WTC11 (cell line): ENCODE results near the gene DAB1.

ENCODE experiments used
- JUN ChIP-seq: sonication (generic); formaldehyde crosslinking; IDR thresholded peaks from 2 replicates; pipeline ENCODE4 v1.8.0; 2023; ENCODE audit warnings: mild to moderate bottlenecking, missing genetic modification reagents
- KAT7 ChIP-seq: sonication (generic); formaldehyde crosslinking; IDR thresholded peaks from 2 replicates; pipeline ENCODE4 v1.8.1; 2023; ENCODE audit warnings: missing genetic modification reagents, mild to moderate bottlenecking, borderline replicate concordance
- RELA ChIP-seq: sonication (generic); formaldehyde crosslinking; IDR thresholded peaks from 2 replicates; pipeline ENCODE4 v1.8.1; 2022; ENCODE audit warnings: missing genetic modification reagents, mild to moderate bottlenecking, borderline replicate concordance
- SP1 ChIP-seq: sonication (generic); formaldehyde crosslinking; conservative IDR thresholded peaks from 2 replicates; pipeline ENCODE4 v1.8.1; 2022; ENCODE audit warnings: missing genetic modification reagents
- TCF7 ChIP-seq: sonication (generic); formaldehyde crosslinking; IDR thresholded peaks from 2 replicates; pipeline ENCODE4 v1.8.0; 2022; ENCODE audit warnings: mild to moderate bottlenecking, low read depth, missing genetic modification reagents, moderate library complexity
- TF ChIP-seq, protein P1 (sequence below): fragments of 200-600 bp; IDR thresholded peaks from 2 replicates; pipeline ENCODE4 v1.8.0; 2022; ENCODE audit warnings: antibody characterized with exemption
- TF ChIP-seq, protein P2 (sequence below): sonication (generic); formaldehyde crosslinking; IDR thresholded peaks from 2 replicates; pipeline ENCODE4 v1.8.1; 2023; ENCODE audit warnings: mild to moderate bottlenecking, missing genetic modification reagents, moderate library complexity

DNA sequence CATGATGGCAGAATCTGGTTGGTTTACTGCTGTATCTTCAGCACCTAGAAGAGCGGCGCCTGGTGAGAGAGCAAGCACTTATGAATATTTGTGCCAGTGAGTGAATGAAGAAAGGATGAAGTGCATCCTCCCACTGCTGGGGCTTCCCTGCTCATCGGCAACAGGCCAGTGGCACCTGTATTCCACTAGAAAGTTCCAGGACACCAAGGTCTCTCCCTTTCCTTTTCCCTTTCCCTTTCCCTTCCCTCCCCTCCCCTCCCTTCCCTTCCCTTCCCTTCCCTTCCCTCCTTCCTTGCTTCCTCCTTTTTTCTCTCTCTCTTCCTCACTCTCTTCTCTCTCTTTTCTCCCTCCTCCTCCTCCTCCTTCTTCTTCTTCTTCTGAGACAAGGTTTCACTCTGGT, 86.2 kb downstream of the DAB1 start:
- no peak for TF ChIP-seq SP1 (CRISPR knock-in tag)
- TF ChIP-seq, protein P1, sequence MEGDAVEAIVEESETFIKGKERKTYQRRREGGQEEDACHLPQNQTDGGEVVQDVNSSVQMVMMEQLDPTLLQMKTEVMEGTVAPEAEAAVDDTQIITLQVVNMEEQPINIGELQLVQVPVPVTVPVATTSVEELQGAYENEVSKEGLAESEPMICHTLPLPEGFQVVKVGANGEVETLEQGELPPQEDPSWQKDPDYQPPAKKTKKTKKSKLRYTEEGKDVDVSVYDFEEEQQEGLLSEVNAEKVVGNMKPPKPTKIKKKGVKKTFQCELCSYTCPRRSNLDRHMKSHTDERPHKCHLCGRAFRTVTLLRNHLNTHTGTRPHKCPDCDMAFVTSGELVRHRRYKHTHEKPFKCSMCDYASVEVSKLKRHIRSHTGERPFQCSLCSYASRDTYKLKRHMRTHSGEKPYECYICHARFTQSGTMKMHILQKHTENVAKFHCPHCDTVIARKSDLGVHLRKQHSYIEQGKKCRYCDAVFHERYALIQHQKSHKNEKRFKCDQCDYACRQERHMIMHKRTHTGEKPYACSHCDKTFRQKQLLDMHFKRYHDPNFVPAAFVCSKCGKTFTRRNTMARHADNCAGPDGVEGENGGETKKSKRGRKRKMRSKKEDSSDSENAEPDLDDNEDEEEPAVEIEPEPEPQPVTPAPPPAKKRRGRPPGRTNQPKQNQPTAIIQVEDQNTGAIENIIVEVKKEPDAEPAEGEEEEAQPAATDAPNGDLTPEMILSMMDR, result no peak
- no peak for TF ChIP-seq RELA (CRISPR knock-in tag)
- no peak for TF ChIP-seq TCF7 (CRISPR knock-in tag)
- TF ChIP-seq, protein P2, sequence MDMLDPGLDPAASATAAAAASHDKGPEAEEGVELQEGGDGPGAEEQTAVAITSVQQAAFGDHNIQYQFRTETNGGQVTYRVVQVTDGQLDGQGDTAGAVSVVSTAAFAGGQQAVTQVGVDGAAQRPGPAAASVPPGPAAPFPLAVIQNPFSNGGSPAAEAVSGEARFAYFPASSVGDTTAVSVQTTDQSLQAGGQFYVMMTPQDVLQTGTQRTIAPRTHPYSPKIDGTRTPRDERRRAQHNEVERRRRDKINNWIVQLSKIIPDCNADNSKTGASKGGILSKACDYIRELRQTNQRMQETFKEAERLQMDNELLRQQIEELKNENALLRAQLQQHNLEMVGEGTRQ (CRISPR knock-in tag), result no peak
- TF ChIP-seq KAT7 (CRISPR knock-in tag), result no peak
- TF ChIP-seq JUN, result no peak
